HS-5 (cell line): ENCODE measurements around the gene ANKRD28.

Source experiments
- DNase-seq: peaks from one replicate; pipeline ENCODE4 v3.0.0-alpha.2; 2012; ENCODE audit warnings: low read depth

The ANKRD28 gene

DNA sequence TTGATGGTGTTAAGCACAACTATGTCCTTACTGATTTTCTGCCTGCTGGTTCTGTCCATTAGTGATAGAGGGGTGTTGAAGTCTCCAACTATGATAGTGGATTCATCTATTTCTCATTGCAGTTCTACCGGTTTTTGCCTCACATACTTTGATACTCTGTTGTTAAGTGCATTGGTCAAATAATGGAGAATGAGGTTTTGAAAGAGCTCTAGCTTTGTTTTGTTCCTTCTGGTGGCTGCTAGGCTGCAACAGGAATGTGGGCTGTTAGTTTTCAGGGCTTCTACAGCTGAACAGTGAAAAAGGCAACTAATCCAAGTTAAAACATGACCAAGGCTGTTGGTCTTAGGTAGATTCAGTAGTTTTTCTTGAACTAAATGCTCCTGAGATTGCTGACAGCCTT is 133.6 kb downstream of the ANKRD28 start:
- DNase-seq = no peak

DNA sequence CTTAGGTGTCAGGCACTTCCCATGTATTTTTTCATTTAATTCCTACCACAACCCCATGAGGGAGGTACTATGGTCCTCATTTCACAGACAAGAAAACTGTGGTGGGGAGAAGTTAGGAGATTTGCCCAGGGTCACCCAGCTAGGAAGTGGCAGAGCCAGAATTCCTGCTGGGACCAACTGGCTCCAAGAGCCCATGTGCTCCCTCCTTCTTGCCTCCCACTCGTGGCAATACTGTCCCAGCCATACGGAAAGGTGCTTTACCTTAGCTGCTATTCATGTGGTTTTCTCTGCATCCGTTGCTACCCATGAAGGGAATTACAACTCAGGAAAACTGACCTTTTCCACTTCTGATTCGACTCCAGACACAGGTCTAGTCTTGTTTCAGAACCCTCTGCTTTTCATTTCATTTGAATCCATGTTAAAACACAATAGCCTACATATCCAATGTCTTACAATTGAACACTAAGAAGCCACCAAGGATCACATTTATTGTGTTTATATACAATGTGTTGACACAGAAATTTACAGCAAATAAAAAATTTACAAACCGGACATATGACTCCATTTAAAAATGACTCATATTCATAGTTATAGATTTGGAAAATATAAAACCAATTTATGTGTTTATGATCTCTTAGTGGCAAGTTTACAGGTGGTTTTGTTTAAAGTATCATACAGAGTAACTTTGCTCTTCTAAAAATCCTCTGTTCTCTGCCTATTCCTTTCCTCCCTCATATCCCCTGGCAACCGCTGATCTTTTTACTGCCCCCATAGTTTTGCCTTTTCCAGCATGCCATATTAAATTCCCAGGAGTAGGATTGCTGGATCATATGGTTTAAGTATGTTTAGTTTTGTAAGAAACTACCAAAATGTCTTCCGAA is 137.5 kb downstream of the ANKRD28 start:
- DNase-seq = no peak

DNA sequence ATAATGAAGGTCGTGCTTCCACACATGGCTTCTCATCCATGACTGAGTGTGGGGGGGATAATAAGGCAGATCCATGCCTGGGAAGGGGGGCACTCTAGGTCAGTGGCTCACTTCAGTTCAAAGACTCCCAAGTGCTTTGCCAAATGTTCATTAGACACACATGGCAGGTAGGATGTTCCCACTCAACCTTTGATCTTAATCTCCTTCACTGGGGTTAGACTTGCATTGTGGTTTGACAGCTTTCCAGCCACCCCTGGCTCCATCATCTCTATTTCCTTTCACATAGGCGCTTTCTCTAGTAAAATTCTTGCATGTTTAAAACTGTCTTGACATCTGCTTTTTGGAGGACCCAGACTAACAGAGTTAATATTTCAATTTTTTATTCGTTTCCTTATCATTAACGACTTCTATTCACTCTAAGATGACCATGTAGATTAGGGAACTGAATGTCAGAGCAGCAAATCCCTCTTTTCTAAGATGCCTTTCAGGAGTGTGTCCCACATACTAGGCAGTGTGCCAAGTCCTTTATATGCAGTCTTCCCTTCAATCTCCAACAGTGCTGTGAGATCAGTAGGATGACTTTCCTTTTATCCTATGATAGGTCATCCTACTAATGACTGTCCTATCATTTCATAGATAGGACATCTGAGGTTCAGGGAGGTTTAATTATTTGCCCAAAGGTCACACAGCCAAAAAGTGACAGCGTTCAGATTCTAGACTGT is 138.4 kb downstream of the ANKRD28 start:
- no peak for DNase-seq

DNA sequence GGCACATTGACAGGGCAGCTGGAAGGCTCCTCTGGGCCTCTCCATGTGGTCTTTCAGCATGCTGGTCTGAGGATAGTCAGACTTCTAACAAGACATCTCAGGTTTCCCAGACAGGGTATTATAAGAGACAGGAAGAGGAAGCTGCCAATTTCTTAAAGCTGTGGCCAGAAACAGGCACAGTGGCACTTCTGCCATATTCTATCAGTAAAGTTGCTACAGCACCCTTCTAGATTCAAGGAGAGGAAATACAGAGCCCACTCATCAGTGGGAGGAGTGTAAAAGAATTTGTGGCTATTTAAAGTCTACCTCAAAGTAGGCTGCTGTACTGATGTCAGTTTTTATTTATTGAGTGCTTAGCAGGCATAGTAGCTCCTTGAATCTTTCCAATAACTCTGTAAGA is 140.8 kb downstream of the ANKRD28 start:
- DNase-seq = no peak

DNA sequence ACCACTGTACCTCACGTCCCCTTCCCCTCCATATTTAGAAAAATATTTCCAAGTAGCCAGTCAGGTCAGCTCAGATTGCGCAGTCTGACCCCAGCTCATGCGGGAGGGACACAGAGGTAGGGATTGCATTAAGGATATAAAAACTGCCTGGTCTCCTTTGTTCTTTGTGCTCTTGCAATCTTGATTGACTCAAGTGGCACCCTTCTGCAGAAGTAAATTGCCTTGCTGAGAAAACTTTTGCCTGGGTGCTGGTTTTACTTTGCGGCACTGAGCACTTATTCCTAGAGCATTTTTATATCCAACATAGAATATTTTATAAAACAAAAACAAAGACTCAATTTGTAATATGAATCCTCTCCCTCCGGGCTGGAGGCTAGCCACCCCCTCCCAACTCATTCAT is 141.4 kb downstream of the ANKRD28 start:
- no peak for DNase-seq

DNA sequence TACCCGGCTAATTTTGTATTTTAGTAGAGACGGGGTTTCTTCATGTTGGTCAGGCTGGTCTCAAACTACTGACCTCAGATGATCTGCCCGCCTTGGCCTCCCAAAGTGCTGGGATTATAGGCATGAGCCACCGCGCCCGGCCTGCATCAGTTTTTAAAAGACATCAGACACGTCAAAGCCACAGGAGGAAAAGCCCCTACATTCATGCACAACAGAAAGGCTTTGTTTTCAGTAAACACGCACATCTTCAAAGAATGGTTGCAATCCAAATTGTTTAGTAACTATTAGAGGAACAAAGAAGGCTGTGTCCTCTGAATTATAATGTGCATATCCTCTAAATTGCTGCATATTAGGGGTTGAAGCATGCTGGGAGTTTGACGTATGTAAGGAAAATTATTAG is 142.9 kb downstream of the ANKRD28 start:
- no peak for DNase-seq

DNA sequence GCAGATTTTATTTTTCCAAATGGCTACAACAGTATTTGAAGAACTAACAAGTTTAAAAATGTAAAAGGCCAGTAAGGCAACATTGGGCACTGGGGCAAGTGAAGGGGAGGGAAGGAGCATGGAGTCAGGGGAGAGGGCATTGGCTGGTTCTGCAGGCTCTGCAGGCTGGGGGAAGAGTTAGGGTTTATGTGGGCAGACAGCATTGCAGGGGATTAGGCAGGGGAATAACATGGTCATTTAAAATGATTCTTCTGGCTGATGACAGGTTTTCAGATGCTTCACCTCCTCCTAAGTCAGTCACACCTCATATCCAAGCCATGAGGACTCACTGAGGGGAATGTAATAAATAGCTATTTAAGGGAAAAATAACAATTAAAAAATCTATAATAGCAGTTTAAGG is 143.7 kb downstream of the ANKRD28 start:
- no peak for DNase-seq

DNA sequence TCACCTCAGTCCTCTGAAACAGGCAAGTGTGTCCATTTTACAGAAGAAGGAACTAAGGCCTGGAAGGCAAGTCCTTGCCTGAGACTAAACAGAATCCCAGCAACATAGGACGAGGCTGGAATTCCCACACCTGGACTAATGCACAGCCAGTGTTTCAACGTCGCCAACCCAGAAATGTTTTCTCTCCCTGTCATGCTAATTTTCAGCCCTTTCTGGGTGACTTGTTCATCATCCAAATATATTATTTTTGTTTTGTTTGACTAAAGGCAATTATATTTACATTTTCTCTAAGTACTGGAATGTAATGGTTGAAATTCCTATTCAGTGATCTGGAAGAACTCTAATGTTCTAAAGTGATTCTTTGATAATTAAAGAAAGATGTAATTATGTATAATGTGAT is 144.5 kb downstream of the ANKRD28 start:
- DNase-seq = no peak

DNA sequence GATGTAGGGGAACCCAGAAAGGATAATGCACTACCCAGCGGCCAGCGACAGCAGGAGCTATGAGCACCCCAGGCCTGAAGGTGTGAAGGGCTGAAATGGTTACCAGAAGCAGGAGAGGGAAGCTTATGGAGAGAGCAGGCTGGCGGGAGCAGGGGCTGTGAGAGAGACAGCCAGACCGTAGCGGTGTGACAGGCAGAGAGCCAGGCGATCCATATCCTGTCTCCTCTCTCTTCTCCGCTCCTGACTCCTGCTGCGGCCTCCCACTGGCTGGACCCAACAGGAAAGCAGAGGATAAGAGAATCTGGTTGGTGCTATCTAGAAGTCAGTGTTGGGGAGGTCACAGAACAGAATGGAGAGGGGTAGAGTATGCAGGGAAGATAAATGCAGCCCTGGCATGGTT is 146.4 kb downstream of the ANKRD28 start:
- DNase-seq = no peak

DNA sequence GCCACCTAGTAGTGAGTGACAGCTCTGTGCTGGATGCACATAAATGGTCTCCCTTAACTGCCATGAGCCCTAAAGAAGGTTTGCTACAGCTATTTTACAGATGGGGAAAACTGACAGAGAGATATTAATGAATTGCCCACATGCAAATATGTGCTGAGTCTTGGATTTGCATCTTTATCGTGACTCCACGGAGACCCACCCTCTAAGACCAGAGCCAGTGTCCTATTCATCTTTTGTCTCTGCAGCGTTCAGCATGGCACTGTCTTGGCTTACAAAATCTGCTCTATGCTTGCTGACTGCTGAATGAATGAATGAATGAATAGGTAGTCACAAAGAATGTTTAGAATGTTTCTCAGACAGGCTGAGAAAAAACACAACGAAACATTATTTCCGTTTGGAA is 147.9 kb downstream of the ANKRD28 start:
- DNase-seq = no peak

DNA sequence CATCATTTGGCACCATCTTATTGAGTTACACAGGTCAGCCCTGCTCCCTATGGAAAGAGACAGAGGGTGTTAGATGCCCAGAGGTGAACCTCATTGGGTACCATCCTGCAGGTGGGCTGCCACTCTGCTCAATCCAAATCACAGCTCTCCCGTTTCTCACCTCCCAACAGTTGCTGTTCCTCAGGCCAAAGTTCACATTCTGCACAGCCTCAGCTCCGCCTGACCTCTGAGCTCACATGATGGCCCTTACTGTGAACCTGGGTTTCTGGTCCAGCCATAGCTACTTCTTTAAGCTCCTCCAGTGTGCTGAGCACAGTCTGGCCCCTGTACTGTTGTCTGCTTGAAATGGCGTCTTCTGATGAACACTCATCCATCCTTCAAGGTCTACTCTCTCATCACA is 148.4 kb downstream of the ANKRD28 start:
- DNase-seq = no peak

DNA sequence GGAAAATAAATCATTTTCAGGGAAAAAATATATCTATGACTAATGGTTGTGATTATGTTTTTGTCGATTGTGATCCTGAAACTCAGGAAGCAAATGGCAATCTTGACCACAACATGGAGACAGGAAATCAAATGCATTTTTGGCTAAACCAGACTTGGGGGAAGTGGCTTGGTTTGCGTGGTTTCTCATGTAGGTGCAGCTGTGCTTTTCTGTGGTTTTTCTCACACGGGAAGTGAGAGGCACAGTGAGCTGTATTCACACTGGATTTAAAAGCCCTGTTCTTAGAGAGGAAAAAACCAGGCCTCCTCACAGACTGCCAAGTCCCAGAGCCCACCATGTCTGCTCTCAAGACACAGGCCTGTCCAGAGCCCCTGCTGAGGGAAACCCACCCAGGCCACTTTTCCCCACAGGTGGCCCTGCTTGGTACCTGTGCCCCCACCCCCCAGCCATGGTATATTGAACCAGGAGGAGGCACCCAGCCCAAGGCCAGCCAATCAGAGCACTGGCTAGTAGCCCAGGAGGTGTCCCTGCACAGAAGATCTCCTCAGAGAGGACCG is 150.1 kb downstream of the ANKRD28 start:
- DNase-seq = peak; percentile 93

DNA sequence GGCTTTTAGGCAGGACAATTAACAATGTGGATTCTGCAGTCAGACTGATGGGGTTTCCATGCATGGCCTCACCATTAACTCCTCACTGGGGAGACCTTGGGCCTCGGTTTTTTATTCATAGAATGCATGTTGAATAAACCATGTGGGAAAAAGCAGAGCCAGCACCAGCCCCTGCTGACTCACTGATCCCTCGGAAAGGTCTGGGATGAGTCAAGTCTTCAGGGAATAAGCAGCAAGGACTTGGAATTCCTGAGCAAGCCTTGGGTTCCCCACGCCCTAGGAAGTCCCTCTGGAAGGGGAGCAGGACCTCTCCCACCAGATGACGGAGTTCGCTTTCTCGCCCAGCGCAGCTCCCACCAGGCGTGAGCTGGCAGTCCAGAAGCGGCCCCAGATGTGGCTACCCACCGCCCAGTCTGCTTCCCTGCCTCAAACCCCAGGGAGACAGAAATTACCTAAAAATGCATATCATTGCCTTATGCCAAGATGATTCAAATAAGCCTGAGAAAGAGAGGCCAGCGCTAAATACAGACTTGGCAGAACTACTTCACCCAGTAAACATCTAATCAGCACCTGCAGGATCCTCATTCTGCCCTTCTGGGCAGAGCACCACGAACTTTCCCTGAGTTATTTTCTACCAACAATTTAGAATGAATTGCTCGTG is 150.8 kb downstream of the ANKRD28 start:
- DNase-seq = peak; percentile 99

DNA sequence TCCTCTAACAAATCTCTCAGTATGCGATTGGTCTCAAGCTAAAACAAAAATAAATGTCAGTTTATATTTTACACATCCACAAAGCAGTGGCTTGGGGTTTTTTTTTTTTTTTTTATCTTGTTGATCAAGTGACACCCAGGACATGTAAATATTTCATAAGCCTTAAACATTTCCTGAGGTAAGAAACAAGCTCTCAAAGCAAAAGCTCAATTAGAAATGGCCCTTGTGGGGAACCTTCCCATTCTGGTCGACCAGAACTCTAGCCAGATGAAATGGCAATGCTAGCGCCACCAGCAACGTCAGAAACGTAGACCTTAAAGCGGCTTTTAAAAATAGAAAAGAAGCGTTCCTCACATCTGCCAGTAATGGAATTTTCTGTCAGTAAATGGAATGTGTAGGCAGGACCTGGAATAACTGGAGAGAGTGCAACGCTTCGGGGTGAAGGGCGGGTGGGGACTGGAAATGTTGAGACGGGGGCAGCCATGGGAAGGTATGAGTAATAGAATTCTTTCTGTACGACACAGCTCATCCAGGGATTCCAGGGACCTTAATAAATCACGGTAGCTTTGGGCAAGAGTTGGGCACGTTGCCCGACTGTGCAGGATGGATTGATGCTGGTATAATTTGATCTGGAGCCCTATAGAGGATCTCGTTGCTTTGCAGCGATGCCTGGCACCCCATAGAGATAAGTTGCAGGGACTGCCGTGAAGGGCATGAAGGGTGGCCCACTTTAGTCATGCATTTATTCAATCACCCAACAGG is 151.9 kb downstream of the ANKRD28 start:
- peak; percentile 95 for DNase-seq

DNA sequence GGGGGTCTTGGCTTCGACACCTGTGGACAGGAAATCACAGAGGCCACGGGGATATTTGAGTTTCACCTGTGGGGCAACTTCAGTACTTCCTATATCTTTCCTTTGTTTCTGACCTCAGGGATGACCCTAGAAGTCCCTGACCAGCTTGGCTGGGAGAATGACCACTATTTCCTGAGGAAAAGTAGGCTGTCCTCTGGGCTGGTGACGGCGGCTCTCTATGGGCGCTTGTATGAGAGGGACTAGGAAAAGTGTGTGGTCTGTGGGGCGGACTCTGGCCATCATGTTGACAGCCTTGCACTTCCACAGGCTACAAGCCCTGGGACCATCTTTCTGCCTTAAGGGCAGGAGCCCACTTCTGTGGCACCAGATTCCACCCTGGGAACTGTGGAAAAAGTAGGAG is 152.5 kb downstream of the ANKRD28 start:
- no peak for DNase-seq

DNA sequence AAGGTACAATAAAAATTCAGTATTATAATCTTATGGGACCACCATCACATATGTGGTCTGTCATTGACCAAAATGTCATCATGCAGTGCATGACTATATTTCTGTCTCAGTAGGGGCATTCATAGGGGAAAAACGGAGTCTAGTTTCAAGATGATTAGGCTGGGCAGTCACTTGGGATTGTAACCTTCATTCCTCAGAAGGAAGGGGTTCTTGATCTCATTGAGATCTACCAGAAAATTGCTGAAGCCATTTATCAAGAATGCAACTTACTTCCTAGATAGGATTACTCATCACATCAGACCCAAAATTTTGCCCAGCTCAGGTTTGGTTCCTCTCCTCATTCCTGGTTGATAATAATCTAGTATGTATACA is 158.9 kb downstream of the ANKRD28 start:
- DNase-seq = no peak

DNA sequence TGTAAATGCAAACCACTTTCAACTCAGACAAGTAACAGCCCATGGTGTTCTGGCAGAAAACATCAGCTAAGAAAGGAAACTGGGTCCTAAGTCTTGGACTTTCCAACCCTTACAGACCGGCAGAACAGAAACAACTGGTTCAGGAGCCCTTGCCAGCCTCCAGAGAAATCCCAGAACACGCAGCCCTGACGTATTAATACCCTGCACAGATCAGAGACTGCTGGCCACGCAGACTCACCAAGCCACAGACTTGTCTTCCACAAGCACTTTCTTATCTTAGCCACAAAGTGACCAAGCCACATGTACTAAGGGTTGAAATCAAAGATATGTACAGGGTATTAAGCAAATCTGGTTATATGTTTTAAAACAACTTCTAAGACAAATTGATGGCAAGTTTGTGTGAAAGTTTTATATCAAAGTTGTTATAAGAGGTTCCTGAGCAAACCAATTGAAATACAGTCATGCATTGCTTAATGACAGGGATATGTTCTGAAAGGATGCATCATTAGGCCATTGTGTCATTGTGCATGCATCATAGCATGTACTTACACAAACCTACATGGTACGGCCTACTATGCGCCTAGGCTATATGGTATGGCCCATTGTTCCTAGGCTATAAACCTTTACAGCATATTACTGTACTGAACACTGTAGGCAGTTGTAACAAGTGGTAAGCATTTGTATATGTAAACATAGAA is 159.4 kb downstream of the ANKRD28 start:
- no peak for DNase-seq

DNA sequence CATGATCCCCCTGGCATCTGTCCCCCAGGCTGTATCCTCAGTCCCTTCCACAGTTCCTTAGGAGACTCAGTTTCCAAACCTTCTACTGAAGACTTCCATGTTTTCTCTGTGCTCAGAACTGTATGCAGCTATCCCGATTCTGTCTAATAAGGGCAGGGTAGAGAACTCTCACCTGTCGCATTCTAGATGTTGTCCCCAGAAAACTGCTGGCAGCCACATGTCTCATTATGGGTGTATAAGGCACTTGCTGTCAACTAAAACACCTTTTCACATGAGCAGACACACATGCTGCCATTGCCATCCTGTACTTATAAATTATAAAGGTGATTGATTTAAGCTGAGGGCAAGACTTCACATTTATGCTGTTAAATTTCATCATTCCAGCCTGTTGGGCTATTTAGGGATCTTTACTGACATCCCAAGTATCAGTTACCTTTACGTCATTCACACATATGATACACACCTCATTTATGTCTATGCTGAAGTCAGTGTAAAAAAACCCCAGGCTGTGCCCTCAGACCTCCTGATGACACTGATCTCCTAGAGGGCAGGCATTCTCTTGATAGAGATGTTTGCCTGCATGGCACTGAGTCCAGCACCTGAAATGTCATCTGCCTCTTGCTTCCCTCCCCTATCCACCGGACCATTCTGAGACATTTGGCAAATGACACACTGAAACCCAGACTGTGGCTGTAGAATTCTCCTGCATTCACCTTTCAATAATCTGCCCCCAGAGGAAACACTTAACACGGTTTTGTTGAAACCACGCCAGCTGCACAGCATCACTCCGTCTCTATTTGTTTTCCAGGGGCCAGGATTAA is 160.4 kb downstream of the ANKRD28 start:
- DNase-seq = no peak

DNA sequence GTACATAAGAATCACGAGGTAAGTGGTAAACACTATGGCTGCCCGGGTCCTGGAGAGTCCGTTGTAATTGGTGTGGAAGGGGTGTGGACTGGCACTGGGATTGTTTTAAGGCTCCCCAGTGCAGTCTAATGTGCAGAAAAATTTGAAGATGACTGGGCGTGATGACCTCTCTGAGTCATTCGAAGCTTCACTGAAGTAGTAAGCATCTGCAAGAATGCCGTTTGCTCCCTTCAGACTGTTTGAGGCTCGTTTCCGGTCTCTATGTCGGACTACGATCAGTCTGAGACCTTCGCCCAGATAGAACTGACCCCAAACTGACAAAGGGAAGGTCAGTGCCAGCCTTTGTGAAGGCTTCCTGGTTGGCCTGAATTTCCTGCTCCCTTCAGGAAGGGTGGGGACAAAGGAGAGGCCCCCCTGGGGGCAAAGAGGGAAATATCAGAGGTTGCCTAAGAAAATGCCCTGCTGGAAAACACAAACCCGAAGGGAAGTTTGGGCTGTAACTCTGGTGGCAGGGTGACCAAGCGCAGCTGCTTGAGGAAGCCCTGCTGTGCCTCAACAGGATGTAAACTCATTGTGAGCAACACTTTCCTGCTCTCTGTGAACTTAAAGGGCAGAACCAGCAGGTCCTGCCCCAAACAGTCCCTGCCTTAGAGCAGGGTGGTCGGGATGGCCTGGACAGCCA is 161.6 kb downstream of the ANKRD28 start:
- peak; percentile 97 for DNase-seq

DNA sequence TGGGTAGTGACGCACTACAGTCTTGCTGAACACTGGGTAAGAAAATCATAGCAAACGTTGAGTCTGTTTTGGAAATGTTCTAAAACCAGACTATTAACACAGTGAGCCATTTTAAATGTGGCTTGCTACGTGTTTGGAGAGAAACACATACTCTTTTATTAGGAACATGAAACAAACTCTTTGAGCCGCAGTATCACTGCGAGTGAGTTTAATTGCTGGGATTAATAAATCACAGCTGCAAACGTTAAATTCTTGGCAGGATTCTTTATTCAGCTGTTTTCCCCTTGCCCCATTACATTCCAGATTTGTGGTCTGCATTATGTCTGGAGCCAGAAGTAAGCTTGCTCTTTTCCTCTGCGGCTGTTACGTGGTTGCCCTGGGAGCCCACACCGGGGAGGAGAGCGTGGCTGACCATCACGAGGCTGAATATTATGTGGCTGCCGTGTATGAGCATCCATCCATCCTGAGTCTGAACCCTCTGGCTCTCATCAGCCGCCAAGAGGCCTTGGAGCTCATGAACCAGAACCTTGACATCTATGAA is 162.6 kb downstream of the ANKRD28 start:
- DNase-seq = no peak
